K562 (cell line): ENCODE data around the gene TBCCD1. TPM values are rescaled to one million over a fixed set of nuclear protein-coding genes. Genes with fewer than 3 reads are reported as not detected.

Experiments used
- ATAC-seq: fragments of 200-7000 bp; cut with Tn5 transposase; 3 replicates; pipeline ENCODE4 v1.9.1; 2020; ENCODE audit warnings: moderate library complexity
- BruUV-seq: library from RNA; stranded (reverse); fragments of 400-500 nt; replicated peaks from 2 replicates; lab custom pipeline; 2021; lab: Mats Ljungman, UMichigan
- CTCF ChIA-PET: fragments of 300-600 bp; formaldehyde crosslinking; extraction: SDS; loops from one replicate; lab custom pipeline; 2021; ENCODE audit warnings: low intra/inter-chr PET ratio; lab: Yijun Ruan, JAX
- POLR2A ChIA-PET: fragments of 300-600, 350-650 bp; sonication (Branson Sonifier 250); formaldehyde crosslinking; extraction: SDS; loops from one replicate; lab custom pipeline; 2021; ENCODE audit warnings: antibody characterized with exemption, inconsistent platforms; lab: Yijun Ruan, JAX
- DNase-seq, 4 experiments: peaks; one replicate each; pipeline versions ENCODE4 v3.0.0 to v3.0.0-alpha.2; 2011 to 2018; ENCODE audit warnings: low spot score in 3 of 4, mixed read lengths in 3 of 4; ENCODE audit errors: extremely low read depth in 1 of 4
- FAIRE-seq: peaks from 2 replicates; lab custom pipeline; 2011; peaks lifted over from hg19 to GRCh38; lab: Jason Lieb, UNC
- H2AFZ ChIP-seq: 2 replicates; pipeline ENCODE4 v1.6.0; 2011; ENCODE audit warnings: low read depth, low read length, control low read depth, inconsistent platforms
- H3K27ac ChIP-seq: fragments of 200-600 bp; 3 replicates; pipeline ENCODE4 v1.8.0; 2011; ENCODE audit warnings: low read depth, mild to moderate bottlenecking, control low read depth, inconsistent platforms, low read length, moderate library complexity, mixed read lengths; ENCODE audit errors: extremely low read depth
- H3K27me3 ChIP-seq, 2 experiments: fragments of 300-600 bp in 1 of 2; 2 replicates in 1 of 2; 3 replicates in 1 of 2; pipeline versions ENCODE4 v1.6.0 to v1.8.0; 2011; ENCODE audit warnings: inconsistent platforms in 2 of 2, low read length in 2 of 2, mild to moderate bottlenecking in 1 of 2, mixed read lengths in 1 of 2, moderate library complexity in 1 of 2; ENCODE audit not compliant: control insufficient read depth in 2 of 2, insufficient read depth in 2 of 2
- H3K36me3 ChIP-seq: fragments of 300-600 bp; 3 replicates; pipeline ENCODE4 v1.8.0; 2011; ENCODE audit warnings: mild to moderate bottlenecking, low read length, inconsistent platforms; ENCODE audit not compliant: control insufficient read depth, insufficient read depth
- H3K4me1 ChIP-seq, 2 experiments: fragments of 200-600 bp in 1 of 2; replicated peaks in 1 of 2; 2 replicates in 1 of 2; 3 replicates in 1 of 2; pipeline versions ENCODE4 v1.5.1 to v1.8.0; 2011; ENCODE audit warnings: inconsistent platforms in 2 of 2, low read length in 2 of 2, mild to moderate bottlenecking in 1 of 2, mixed read lengths in 1 of 2, moderate library complexity in 1 of 2; ENCODE audit not compliant: control insufficient read depth in 2 of 2, insufficient read depth in 2 of 2
- H3K4me2 ChIP-seq: 2 replicates; pipeline ENCODE4 v1.6.1; 2011; ENCODE audit warnings: low read length, control low read depth, inconsistent platforms, mixed read lengths; ENCODE audit not compliant: insufficient read depth
- H3K4me3 ChIP-seq: fragments of 200-600 bp; sonication (generic), shearing (Covaris generic); 2 replicates; pipeline ENCODE4 v1.5.1; 2016; ENCODE audit warnings: control low read depth, inconsistent platforms
- H3K79me2 ChIP-seq: fragments of 200-600 bp; 3 replicates; pipeline ENCODE4 v1.8.0; 2011; ENCODE audit warnings: low read length, inconsistent platforms; ENCODE audit not compliant: control insufficient read depth, insufficient read depth
- H3K9ac ChIP-seq, 2 experiments: 2 replicates each; pipeline versions ENCODE4 v1.6.0 to v1.6.1; 2011; ENCODE audit warnings: low read depth in 2 of 2, low read length in 2 of 2, control low read depth in 1 of 2, inconsistent platforms in 1 of 2, mild to moderate bottlenecking in 1 of 2, mixed read lengths in 1 of 2; ENCODE audit not compliant: insufficient read depth in 1 of 2
- H3K9me1 ChIP-seq: one replicate; pipeline ENCODE4 v1.6.0; 2011; ENCODE audit warnings: inconsistent platforms, mild to moderate bottlenecking, low read length, moderate library complexity; ENCODE audit not compliant: control insufficient read depth, insufficient read depth
- H3K9me3 ChIP-seq: replicated peaks from 2 replicates; pipeline ENCODE4 v1.5.1; 2011; ENCODE audit warnings: low read depth, low read length, inconsistent platforms; ENCODE audit not compliant: control insufficient read depth, insufficient read depth
- H4K20me1 ChIP-seq: replicated peaks from 2 replicates; pipeline ENCODE4 v1.6.1; 2011; ENCODE audit warnings: low read length, inconsistent platforms, mixed read lengths; ENCODE audit not compliant: control insufficient read depth, insufficient read depth
- NR4A1 ChIP-seq, 2 experiments: fragments of 250-450 bp in 1 of 2; fragments of 450-650 bp in 1 of 2; sonication (Bioruptor Pico) in 1 of 2; IDR thresholded peaks; 2 replicates each; pipeline versions ENCODE4 v1.4.0 to v1.6.1; 2016 to 2020; ENCODE audit warnings: mild to moderate bottlenecking in 2 of 2, missing compliant biosample characterization in 1 of 2, missing genetic modification characterization in 1 of 2, moderate library complexity in 1 of 2
- RBM39 ChIP-seq: fragments of 200-400 bp; formaldehyde crosslinking; optimal IDR thresholded peaks from 2 replicates; pipeline ENCODE3; 2018; ENCODE audit warnings: low read depth, low read length
- RHOXF2B ChIP-seq: fragments of 250-450 bp; sonication (Bioruptor Pico); conservative IDR thresholded peaks from 2 replicates; pipeline ENCODE4 v1.5.1; 2021
- SMAD4 ChIP-seq: fragments of 250-450 bp; sonication (Bioruptor Pico); conservative IDR thresholded peaks from 2 replicates; pipeline ENCODE4 v1.8.0; 2021; ENCODE audit warnings: inconsistent platforms, mild to moderate bottlenecking, moderate library complexity
- ZNF584 ChIP-seq: fragments of 200-800 bp; sonication (Bioruptor generic); IDR thresholded peaks from 2 replicates; pipeline ENCODE4 v1.6.1; 2016; ENCODE audit warnings: low read depth, mild to moderate bottlenecking, missing genetic modification characterization, missing compliant biosample characterization
- WGBS: fragments of 100-300 bp; shearing (Covaris generic); methylation state at CpG from one replicate; pipeline ENCODE4 v1.1.6; 2016; ENCODE audit warnings: low coverage, mixed read lengths; ENCODE audit not compliant: insufficient coverage; ENCODE audit errors: missing lambda C conversion rate; 5-methylcytosine and 5-hydroxymethylcytosine counted together
- in situ Hi-C: fragments of 300-500 bp; cut with MboI; formaldehyde crosslinking; loops from 4 replicates; pipeline ENCODE4 v1.15.0; 2018; ENCODE audit warnings: inconsistent platforms, mixed read lengths
- intact Hi-C: fragments of 100-400 bp; cut with micrococcal nuclease; formaldehyde crosslinking; loops from 2 replicates; pipeline ENCODE4 v1.14.2; 2022
- polyA plus RNA-seq, 8 experiments: library from polyadenylated mRNA; depleted of rRNA in 4 of 8; stranded (reverse) in 5 of 8; unstranded in 3 of 8; fragments of >200 nt; fragmentation: Nextera tagmentation in 2 of 8; fragmentation: Illumina TruSeq in 1 of 8; extraction: Ambion mirVana in 2 of 8; extraction: Trizol in 1 of 8; gene quantifications; 2 replicates each; pipeline versions ENCODE4 v1.2.1 to v1.2.3, GENCODE V29; 2011 to 2014; ENCODE audit warnings: inconsistent platforms in 1 of 8, missing spikeins in 1 of 8
- total RNA-seq, 7 experiments: library from RNA; depleted of rRNA in 6 of 7; stranded (reverse); fragments of >200 nt in 6 of 7; fragmentation: Illumina TruSeq in 2 of 7; extraction: Trizol in 2 of 7; gene quantifications; 2 replicates each; pipeline versions ENCODE4 v1.2.1 to v1.2.3, GENCODE V29; 2011 to 2021; ENCODE audit warnings: low replicate concordance in 1 of 7
- TF ChIP-seq, protein P1 (sequence below): IDR thresholded peaks from 2 replicates; pipeline ENCODE4 v1.6.1; 2016; ENCODE audit warnings: missing genetic modification characterization, missing compliant biosample characterization

Gene TBCCD1
- total and polyA plus RNA-seq, 9 of the 15 experiments (the other 6 are each of a cell fraction or from before 2014, with no cell fraction given): 17.7 to 31.1 (median 21.2) TPM

GRCh38 chr3:186599785-186600166 is 32.6 kb upstream of the TBCCD1 start:
- FAIRE-seq: no peak
- H3K4me1 ChIP-seq: peaks cover 6 to 14% of the 10 kb centered on the region in 2 experiments
- POLR2A ChIA-PET: interaction anchor here (0.8 to 1.0 kb wide), 3 partner anchors 10 to 185 kb away, joined by 3 read pairs; no protein-coding TSS in a partner anchor

More at GRCh38 chr3:186599785-186600166, 32.6 kb upstream of the TBCCD1 start:
- Histone ChIP-seq H3K4me2 (no peak overlapping the region), H3K9ac (no peak overlapping the region), H2AFZ (no peak overlapping the region), H3K36me3 (no peaks in the 10 kb centered on the region), H3K9me3 (no peaks in the 10 kb centered on the region), H3K79me2 (no peaks in the 10 kb centered on the region), H3K27me3 (no peaks in the 10 kb centered on the region), H3K9me1 (no peaks in the 10 kb centered on the region), H4K20me1 (no peaks in the 10 kb centered on the region), H3K27ac (no peak overlapping the region), H3K4me3 (no peak overlapping the region)
- ATAC-seq: peak; percentile 15
- intact Hi-C loops: no loop called here
- 0 out of 2 replicates have a peak, but pooled peaks have one; percentile 2 for TF ChIP-seq SMAD4 (CRISPR knock-in tag)
- no peak for TF ChIP-seq RHOXF2B
- no peak for TF ChIP-seq NR4A1 (CRISPR knock-in tag; IDR thresholded peaks at IDR 0.05)
- TF ChIP-seq NR4A1 (tag; IDR thresholded peaks at IDR 0.05): 0 out of 2 replicates have a peak, but pooled peaks have one; percentile 2
- TF ChIP-seq ZNF584 (CRISPR knock-in tag): 0 out of 2 replicates have a peak, but pooled peaks have one; percentile 3
- no peak for TF ChIP-seq RBM39
- TF ChIP-seq, protein P1, sequence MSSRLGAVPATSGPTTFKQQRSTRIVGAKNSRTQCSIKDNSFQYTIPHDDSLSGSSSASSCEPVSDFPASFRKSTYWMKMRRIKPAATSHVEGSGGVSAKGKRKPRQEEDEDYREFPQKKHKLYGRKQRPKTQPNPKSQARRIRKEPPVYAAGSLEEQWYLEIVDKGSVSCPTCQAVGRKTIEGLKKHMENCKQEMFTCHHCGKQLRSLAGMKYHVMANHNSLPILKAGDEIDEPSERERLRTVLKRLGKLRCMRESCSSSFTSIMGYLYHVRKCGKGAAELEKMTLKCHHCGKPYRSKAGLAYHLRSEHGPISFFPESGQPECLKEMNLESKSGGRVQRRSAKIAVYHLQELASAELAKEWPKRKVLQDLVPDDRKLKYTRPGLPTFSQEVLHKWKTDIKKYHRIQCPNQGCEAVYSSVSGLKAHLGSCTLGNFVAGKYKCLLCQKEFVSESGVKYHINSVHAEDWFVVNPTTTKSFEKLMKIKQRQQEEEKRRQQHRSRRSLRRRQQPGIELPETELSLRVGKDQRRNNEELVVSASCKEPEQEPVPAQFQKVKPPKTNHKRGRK (tag): no peak
- 68% methylated on average over 2 of the region's 2 CpGs for WGBS
- DNase-seq: no peak
- in situ Hi-C loops: no loop called here
- CTCF ChIA-PET: no interaction called here
- BruUV-seq: no TSS peak
